Thymus (tissue), 11 donors: ENCODE data around the gene RNF135. TPM values are rescaled to one million over a fixed set of nuclear protein-coding genes. Genes with fewer than 3 reads are reported as not detected.
"Not testable (repeated sequence)": the region's sequence is repeated elsewhere in the genome, so short reads cannot be mapped to it uniquely, and the experiment has no call there.

Experiments
- DNase-seq, 9 donors: peaks; one replicate each; pipeline ENCODE4 v3.0.0-alpha.2; 2013; ENCODE audit warnings: low spot score in 9 of 9, low read depth in 6 of 9, missing footprints in 1 of 9
- H3K27ac ChIP-seq, 2 donors: one replicate each; pipeline ENCODE4 v1.5.1; 2013; ENCODE audit warnings: control low read depth in 1 of 2, low read depth in 1 of 2, low read length in 1 of 2, mild to moderate bottlenecking in 1 of 2, moderate library complexity in 1 of 2
- H3K27me3 ChIP-seq, 2 donors: one replicate each; pipeline ENCODE4 v1.5.1; 2013; ENCODE audit warnings: low read length in 1 of 2; ENCODE audit not compliant: control insufficient read depth in 2 of 2, insufficient read depth in 1 of 2
- H3K36me3 ChIP-seq, 2 donors: one replicate each; pipeline ENCODE4 v1.5.1; 2013; ENCODE audit warnings: low read length in 1 of 2, mild to moderate bottlenecking in 1 of 2, moderate library complexity in 1 of 2; ENCODE audit not compliant: control insufficient read depth in 2 of 2, insufficient read depth in 2 of 2
- H3K4me1 ChIP-seq, 2 donors: one replicate each; pipeline ENCODE4 v1.5.1; 2013; ENCODE audit warnings: low read length in 2 of 2; ENCODE audit not compliant: control insufficient read depth in 2 of 2, insufficient read depth in 2 of 2
- H3K4me3 ChIP-seq, 2 donors: one replicate each; pipeline ENCODE4 v1.5.1; 2013; ENCODE audit warnings: low read length in 2 of 2, control low read depth in 1 of 2, mild to moderate bottlenecking in 1 of 2
- H3K9me3 ChIP-seq, 2 donors: one replicate each; pipeline ENCODE4 v1.5.1; 2013; ENCODE audit warnings: low read length in 1 of 2, mild to moderate bottlenecking in 1 of 2; ENCODE audit not compliant: control insufficient read depth in 2 of 2, insufficient read depth in 1 of 2
- WGBS: extraction: QIAGEN DNeasy Blood & Tissue Kit; methylation state at CpG from one replicate; pipeline ENCODE4 v1.1.7; 2013; 5-methylcytosine and 5-hydroxymethylcytosine counted together
- polyA plus RNA-seq: library from polyadenylated mRNA; stranded (reverse); fragments of 200-250 nt; gene quantifications from one replicate; pipeline ENCODE4 v1.2.3, GENCODE V29; 2013
- total RNA-seq: library from RNA; stranded (reverse); fragments of 120-200 nt; gene quantifications from one replicate; pipeline ENCODE4 v1.2.4, GENCODE V29; 2013
- donor health status: healthy.

The RNF135 gene
- total and polyA plus RNA-seq, 2 donors = 6.7 to 19.2 TPM

DNA sequence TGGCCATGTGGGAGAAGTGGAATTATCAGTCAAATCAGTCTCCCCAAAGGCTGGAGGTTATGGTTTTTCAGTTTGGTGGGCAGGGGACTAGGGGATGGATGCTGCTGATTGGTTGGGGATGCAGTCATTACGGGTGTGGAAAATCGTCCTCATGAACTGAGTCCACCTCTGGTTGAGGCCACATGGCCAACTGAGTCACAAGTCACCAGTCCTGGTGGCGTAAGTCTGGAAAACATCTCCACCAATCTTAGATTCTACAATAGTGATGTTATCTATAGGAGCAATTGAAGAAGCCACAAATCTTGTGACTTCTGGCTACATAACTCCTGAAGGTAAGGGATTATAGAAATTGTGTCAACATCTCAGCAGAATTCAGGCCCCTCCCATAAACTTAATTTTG, 5.2 kb upstream of the RNF135 start:
- Histone ChIP-seq H3K27ac (no peak overlapping the region), H3K36me3 (no peaks in the 10 kb centered on the region), H3K4me1 (peaks cover 5 to 7% of the 10 kb centered on the region in 2 donors), H3K27me3 (peaks cover 2 to 17% of the 10 kb centered on the region in 2 donors), H3K9me3 (no peaks in the 10 kb centered on the region), H3K4me3 (no peak overlapping the region)
- DNase-seq = no peak
- WGBS = 95% methylated on average over 3 of the region's 3 CpGs

- DNase-seq, H3K36me3 ChIP-seq, H3K27ac ChIP-seq, H3K4me3 ChIP-seq, H3K9me3 ChIP-seq: not testable (repeated sequence)
- peaks cover 8 to 12% of the 10 kb centered on the region in 2 donors for H3K4me1 ChIP-seq
- 96% methylated on average over 13 of the region's 13 CpGs for WGBS
- peaks cover 2 to 29% of the 10 kb centered on the region in 2 donors for H3K27me3 ChIP-seq
Observed at GRCh38 chr17:30967911-30968310, 2.9 kb upstream of the RNF135 start.

DNA sequence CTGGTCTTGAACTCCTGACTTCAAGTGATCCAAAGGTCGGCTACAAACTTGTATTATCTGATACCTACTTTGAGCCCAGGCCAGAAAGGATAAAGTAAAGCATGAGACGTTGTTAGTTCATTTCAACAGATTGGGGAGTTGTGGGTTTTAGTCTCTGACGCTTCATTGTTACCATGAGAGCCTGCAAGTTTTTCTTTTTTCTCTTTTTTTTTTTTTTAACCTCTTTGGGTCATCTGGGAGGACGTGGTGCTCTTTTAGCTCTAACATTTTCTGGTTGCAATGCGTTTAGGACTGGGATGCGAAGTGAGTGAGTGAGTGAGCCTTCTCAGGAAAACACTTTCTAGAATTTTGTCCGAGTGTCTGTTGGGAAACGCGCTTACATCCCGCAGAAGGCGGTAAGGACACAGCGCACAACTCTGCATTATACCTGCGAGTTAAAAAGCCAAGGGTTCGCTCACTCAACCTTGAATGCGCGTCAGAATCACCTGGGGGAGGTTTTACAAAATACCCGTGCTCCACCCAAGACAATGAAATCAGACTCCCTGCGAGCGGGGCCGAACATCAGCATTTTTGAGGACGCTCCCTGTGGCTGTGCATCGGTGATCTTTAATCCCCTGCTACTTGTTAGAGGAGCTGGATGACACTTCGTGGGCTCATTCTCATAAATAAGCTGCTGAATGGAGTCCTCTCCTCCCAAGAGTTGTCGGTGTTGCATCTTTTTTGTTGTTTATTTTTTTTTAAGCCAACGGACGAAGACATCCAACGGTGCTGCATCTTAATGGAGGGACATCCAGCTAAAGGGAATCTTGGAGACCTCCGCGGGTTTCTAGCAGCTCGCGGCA, 629 bp upstream of the RNF135 start:
- Histone ChIP-seq H3K27me3 (peaks cover 2 to 29% of the 10 kb centered on the region in 2 donors), H3K36me3 (no peaks in the 10 kb centered on the region), H3K27ac (peak overlapping the region; percentile 81), H3K4me1 (peaks cover 8 to 12% of the 10 kb centered on the region in 2 donors), H3K4me3 (peak overlapping the region; percentile 62 to 63), H3K9me3 (peaks cover 0 to 7% of the 10 kb centered on the region in 2 donors)
- DNase-seq = peak in 6 of 9 donors; percentile 0 to 43 (median 10)
- WGBS = 13% methylated on average over 31 of the region's 31 CpGs

GRCh38 chr17:30975042-30975820, 4.4 kb downstream of the RNF135 start:
- Histone ChIP-seq H3K27me3 (peaks cover 0 to 16% of the 10 kb centered on the region in 2 donors), H3K9me3 (peaks cover 0 to 7% of the 10 kb centered on the region in 2 donors), H3K36me3 (peaks cover 0 to 2% of the 10 kb centered on the region in 2 donors), H3K4me3 (no peak overlapping the region), H3K4me1 (peaks cover 7 to 10% of the 10 kb centered on the region in 2 donors), H3K27ac (peak overlapping the region in 1 of 2 donors; percentile 42)
- WGBS = 96% methylated on average over 8 of the region's 8 CpGs
- DNase-seq = no peak

- not testable (repeated sequence) for H3K4me1 ChIP-seq, H3K36me3 ChIP-seq, H3K4me3 ChIP-seq, H3K27me3 ChIP-seq, H3K27ac ChIP-seq, H3K9me3 ChIP-seq, DNase-seq
- WGBS = 97% methylated on average over 17 of the region's 33 CpGs
Observed at GRCh38 chr17:30979919-30980318, 9.1 kb downstream of the RNF135 start.

GRCh38 chr17:30981531-30982519, 11.0 kb downstream of the RNF135 start:
- no peaks in the 10 kb centered on the region for H3K9me3 ChIP-seq
- no peaks in the 10 kb centered on the region for H3K36me3 ChIP-seq
- no peaks in the 10 kb centered on the region for H3K4me1 ChIP-seq
- no peak overlapping the region for H3K4me3 ChIP-seq
- WGBS = 88% methylated on average over 8 of the region's 8 CpGs
- no peak overlapping the region for H3K27ac ChIP-seq
- no peak for DNase-seq
- H3K27me3 ChIP-seq = no peaks in the 10 kb centered on the region

GRCh38 chr17:30982855-30983254, 12.0 kb downstream of the RNF135 start:
- H3K27me3 ChIP-seq = no peaks in the 10 kb centered on the region
- H3K36me3 ChIP-seq = no peaks in the 10 kb centered on the region
- H3K4me3 ChIP-seq = no peak overlapping the region
- no peak for DNase-seq
- H3K4me1 ChIP-seq = no peaks in the 10 kb centered on the region
- 96% methylated on average over 1 of the region's 1 CpG for whole genome bisulfite sequencing
- H3K27ac ChIP-seq = no peak overlapping the region
- no peaks in the 10 kb centered on the region for H3K9me3 ChIP-seq

- Histone ChIP-seq H3K4me1 (no peaks in the 10 kb centered on the region), H3K9me3 (no peaks in the 10 kb centered on the region), H3K27me3 (no peaks in the 10 kb centered on the region), H3K36me3 (no peaks in the 10 kb centered on the region), H3K27ac (no peak overlapping the region), H3K4me3 (no peak overlapping the region)
- no peak for DNase-seq
- 97% methylated on average over 3 of the region's 3 CpGs for WGBS
Observed at GRCh38 chr17:30990458-30990857, 19.6 kb downstream of the RNF135 start.
